ENCODE results near the gene SLC25A21.

- TF ChIP-seq CTCF (IDR thresholded peaks at IDR 0.05) (no peak), POLR2A (IDR thresholded peaks at IDR 0.05) (no peak), POLR2AphosphoS5 (IDR thresholded peaks at IDR 0.05) (no peak)
These were observed 135.6 kb downstream of the SLC25A21 start for GRCh38 chr14:37036669-37037341.
